Duodenal mucosa (tissue), 2 donors: ENCODE data around the gene TPTE2.
"Not testable (repeated sequence)": the region's sequence is repeated elsewhere in the genome, so short reads cannot be mapped to it uniquely, and the experiment has no call there.

Experiments used
- H3K27ac ChIP-seq: one replicate; pipeline ENCODE4 v1.7.0; 2013; ENCODE audit warnings: low read depth, low read length
- H3K27me3 ChIP-seq, 2 donors: one replicate each; pipeline ENCODE4 v1.7.0; 2013; ENCODE audit warnings: low read length in 2 of 2, control low read depth in 1 of 2; ENCODE audit not compliant: insufficient read depth in 2 of 2, control insufficient read depth in 1 of 2
- H3K36me3 ChIP-seq, 2 donors: one replicate each; pipeline ENCODE4 v1.7.0; 2013; ENCODE audit warnings: low read length in 2 of 2, control low read depth in 1 of 2; ENCODE audit not compliant: insufficient read depth in 2 of 2, control insufficient read depth in 1 of 2
- H3K4me1 ChIP-seq, 2 donors: one replicate each; pipeline ENCODE4 v1.7.0; 2013; ENCODE audit warnings: low read length in 2 of 2, control low read depth in 1 of 2; ENCODE audit not compliant: insufficient read depth in 2 of 2, control insufficient read depth in 1 of 2
- H3K4me3 ChIP-seq, 2 donors: one replicate each; pipeline ENCODE4 v1.7.0; 2013; ENCODE audit warnings: low read length in 2 of 2, low read depth in 1 of 2
- H3K9ac ChIP-seq, 2 donors: one replicate each; pipeline ENCODE4 v1.7.0; 2013; ENCODE audit warnings: low read length in 2 of 2, low read depth in 1 of 2
- H3K9me3 ChIP-seq, 2 donors: one replicate each; pipeline ENCODE4 v1.7.0; 2013; ENCODE audit warnings: low read length in 2 of 2, control low read depth in 1 of 2; ENCODE audit not compliant: control insufficient read depth in 1 of 2

TPTE2 gene

DNA sequence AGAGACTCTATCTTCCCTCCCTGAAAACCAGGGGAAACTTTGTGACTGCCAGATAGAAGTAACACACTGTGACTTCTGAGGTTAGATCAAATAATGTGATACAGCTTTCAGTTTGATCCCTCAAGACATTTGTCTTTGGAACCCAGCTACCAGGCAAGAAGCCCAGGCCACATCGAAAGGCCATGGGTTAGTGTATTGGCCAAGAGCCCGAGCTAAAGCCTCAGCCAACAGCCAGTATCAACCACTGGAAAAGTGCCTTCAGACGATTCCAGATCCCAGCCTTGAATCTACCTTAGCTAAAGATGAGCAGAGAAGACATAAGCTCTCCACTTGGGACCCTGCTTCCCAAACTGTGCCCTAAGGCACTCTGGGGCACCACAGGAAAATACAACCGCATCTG, 10.9 kb upstream of the TPTE2 start:
- H3K27me3 ChIP-seq = no peaks in the 10 kb centered on the region
- H3K36me3 ChIP-seq = no peaks in the 10 kb centered on the region
- H3K27ac ChIP-seq = no peak overlapping the region
- H3K9me3 ChIP-seq = no peaks in the 10 kb centered on the region
- H3K4me3 ChIP-seq = no peak overlapping the region
- no peak overlapping the region for H3K9ac ChIP-seq
- no peaks in the 10 kb centered on the region for H3K4me1 ChIP-seq

DNA sequence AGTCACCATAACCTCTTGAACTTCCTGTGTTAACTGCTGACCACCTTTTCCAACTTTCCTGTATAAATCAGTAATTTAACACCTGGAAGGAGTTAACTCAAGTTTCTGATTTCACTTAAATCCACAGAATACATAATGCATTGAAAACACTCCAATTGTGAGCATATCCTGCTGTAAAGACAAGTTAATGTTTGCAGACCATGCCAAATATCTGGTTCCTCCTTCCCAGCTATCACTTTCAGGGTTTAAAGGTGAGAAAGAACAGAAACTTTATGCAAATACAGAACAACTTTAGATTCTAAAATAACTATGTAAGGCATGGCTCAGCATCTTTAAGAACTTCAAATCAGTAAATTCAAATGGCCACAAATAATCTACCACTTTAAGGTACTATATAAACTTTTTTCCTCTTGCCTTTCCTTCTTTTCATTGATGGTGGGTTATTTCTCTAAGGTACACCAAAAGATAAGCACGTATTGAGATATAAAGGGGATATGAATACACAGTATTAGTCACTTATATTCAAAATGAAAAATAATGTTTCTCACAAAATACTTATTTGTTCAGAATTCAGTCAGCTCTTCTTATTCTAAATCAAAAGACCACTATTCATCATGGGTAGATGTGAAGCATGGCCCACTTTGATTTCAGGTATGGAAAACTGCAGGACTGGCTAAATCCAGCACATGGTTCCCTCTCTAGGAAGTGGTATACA, 6.6 kb upstream of the TPTE2 start:
- no peak overlapping the region for H3K4me3 ChIP-seq
- no peaks in the 10 kb centered on the region for H3K9me3 ChIP-seq
- H3K27ac ChIP-seq = no peak overlapping the region
- H3K9ac ChIP-seq = no peak overlapping the region
- no peaks in the 10 kb centered on the region for H3K4me1 ChIP-seq
- H3K36me3 ChIP-seq = no peaks in the 10 kb centered on the region
- no peaks in the 10 kb centered on the region for H3K27me3 ChIP-seq

DNA sequence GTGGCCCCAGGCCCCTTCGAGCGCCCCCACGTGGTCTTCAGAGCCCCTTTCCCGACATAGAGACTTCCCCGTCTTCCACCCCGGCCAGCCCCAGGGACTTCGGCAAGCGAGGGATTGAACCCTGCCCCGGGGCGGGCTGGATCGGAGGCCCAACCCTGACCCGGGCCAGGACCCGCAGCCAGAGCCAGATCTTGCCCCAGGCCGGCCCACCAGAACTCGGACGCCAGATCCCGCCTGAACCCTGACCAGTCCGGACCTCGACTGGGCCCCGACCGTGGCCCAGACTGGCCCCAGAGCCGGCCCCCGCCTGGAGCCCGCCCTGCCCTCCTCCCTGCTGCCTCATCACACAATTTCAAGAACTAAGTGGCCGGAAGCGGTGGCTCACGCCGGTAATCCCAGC, 253 bp upstream of the TPTE2 start:
- H3K27me3 ChIP-seq = no peaks in the 10 kb centered on the region
- no peak overlapping the region for H3K9ac ChIP-seq
- no peaks in the 10 kb centered on the region for H3K4me1 ChIP-seq
- no peak overlapping the region for H3K4me3 ChIP-seq
- H3K36me3 ChIP-seq = no peaks in the 10 kb centered on the region
- no peak overlapping the region for H3K27ac ChIP-seq
- H3K9me3 ChIP-seq = no peaks in the 10 kb centered on the region

DNA sequence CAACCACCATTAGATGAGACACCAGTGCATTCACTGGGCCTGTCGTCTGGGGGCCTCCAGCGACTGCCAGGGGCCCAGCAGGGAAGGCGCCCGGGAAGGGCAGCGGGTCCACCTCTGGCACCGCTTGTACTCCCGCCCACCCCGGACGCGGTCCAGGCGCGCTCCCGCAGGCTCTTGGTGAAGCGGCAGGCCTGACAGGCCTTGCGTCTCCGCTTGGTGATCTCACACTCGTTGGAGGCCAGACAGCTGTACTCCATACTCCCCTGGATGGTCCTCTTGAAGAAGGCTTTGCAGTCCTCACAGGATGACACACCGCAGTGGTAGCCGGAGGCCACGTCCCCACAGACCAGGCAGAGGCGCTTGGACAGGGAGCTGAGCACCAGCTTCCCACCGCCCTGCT, 660 bp downstream of the TPTE2 start:
- H3K9ac ChIP-seq, H3K27me3 ChIP-seq, H3K36me3 ChIP-seq, H3K27ac ChIP-seq, H3K4me1 ChIP-seq, H3K9me3 ChIP-seq, H3K4me3 ChIP-seq: not testable (repeated sequence)

DNA sequence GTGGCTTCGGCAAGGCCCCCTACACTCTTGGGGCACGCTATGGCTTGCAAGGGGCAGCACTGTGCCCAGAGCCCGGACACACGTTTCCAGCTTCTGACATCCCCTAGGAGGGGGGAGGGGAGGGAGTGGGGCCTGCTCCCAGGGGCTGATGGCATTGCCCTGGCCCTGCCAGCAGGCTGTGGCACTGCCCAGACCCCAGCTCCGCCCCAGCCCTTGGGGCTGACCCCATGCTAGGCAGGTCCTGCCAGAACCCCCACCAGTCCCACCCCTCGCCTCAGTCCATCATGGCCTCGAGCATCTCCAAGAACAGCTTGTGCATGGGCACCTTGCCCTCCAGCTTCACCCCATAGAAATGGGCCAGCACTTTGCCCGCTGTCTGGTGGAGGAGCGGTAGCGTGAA, 1.6 kb downstream of the TPTE2 start:
- not testable (repeated sequence) for H3K9me3 ChIP-seq, H3K4me3 ChIP-seq, H3K27ac ChIP-seq, H3K9ac ChIP-seq, H3K4me1 ChIP-seq, H3K27me3 ChIP-seq, H3K36me3 ChIP-seq

DNA sequence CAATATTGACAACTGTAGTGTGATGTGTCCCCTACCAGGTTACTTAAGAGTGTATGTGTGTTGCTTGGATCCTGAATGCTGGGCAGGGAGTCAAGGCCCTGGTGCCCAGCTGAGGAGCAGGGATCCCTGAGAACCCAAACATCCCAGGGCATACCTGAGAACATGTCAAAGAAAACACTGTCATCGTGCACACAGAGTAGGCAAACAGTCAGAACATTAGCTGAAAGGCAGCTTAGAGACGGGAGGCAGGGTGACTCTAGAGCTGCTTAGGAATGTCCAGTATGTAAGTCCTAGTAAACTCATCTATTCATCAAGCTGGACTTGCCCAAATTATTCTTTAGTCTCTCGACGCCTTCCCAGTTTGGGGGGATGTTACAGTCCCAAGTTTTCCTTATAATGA, 4.0 kb downstream of the TPTE2 start:
- H3K27me3 ChIP-seq, H3K4me1 ChIP-seq, H3K36me3 ChIP-seq, H3K4me3 ChIP-seq, H3K27ac ChIP-seq, H3K9ac ChIP-seq, H3K9me3 ChIP-seq: not testable (repeated sequence)

DNA sequence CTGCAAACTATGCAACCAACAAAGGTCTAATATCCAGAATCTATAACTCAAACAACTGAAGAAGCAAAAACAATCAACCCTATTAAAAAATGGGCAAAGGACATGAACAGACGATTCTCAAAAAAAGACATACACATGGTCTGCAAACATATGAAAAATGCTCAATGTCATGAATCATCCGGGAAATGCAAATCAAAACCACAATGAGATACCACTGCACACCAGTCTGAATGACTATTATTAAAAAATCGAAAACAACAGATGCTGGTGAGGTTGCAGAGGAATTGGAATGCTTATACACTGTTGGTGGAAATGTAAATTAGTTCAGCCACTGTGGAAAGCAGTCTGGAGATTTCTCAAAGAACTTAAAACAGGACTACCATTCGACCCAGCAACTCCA, 12.1 kb downstream of the TPTE2 start:
- H3K4me1 ChIP-seq, H3K27me3 ChIP-seq, H3K36me3 ChIP-seq, H3K9me3 ChIP-seq, H3K9ac ChIP-seq, H3K27ac ChIP-seq, H3K4me3 ChIP-seq: not testable (repeated sequence)

DNA sequence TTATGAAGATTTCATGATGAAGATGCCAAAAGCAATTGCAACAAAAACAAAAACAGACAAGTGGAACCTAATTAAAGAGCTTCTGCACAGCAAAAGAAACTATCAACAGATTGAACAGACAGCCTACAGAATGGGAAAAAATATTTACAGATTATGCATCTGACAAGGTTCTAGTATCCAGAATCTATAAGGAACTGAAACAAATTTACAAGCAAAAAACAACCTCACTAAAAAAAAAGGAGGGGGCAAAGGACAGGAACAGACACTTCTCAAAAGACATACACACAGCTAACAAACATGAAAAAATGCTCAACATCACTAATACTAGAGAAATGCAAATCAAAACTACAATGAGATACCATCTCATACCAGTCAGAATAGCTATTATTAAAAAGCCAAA, 35.7 kb downstream of the TPTE2 start:
- not testable (repeated sequence) for H3K9ac ChIP-seq, H3K4me1 ChIP-seq

DNA sequence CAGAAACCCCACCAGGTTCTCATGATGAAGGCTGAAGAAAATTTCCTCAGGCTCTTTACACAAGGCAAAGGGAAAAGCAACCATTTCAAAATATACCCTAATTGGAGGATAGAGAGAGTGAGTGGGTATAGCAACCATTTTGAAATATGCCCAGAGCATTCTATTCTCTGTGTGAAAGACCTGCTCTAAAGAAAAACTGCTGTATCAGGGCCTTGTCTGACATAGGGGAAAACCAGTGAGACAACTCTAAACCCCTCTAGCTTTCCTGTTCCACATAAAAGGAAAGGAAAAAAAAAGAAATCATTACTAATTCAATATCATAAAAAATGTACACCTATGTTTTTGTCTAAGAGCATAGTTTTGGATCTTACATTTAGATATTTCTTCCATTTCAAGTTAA, 42.3 kb downstream of the TPTE2 start:
- H3K4me1 ChIP-seq = no peaks in the 10 kb centered on the region
- no peaks in the 10 kb centered on the region for H3K9me3 ChIP-seq
- H3K9ac ChIP-seq = no peak overlapping the region
- H3K27me3 ChIP-seq = no peaks in the 10 kb centered on the region
- H3K4me3 ChIP-seq = no peak overlapping the region
- H3K36me3 ChIP-seq = no peaks in the 10 kb centered on the region
- H3K27ac ChIP-seq = no peak overlapping the region

More for the DNA sequence above, 35.7 kb downstream of the TPTE2 start:
- H3K27me3 ChIP-seq, H3K9me3 ChIP-seq, H3K27ac ChIP-seq, H3K36me3 ChIP-seq, H3K4me3 ChIP-seq: not testable (repeated sequence)

DNA sequence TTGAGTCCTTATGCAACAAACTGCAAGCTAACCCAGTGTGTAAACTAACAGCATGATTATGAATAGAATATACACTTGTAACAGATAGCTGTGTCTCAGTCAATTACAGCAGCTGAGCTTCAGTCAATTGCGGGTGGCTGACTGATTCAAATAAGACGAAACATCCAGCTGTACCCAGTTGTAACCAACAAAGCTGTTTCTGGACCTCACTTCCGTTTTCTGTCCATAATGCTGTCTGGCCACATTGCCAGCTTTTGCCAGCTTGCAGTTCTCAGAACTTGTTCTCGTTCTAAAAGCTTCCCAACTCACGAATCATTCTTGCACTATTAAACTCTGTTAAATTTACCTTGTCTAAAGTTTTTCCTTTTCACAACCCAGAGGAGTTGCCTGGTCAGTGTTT, 53.7 kb downstream of the TPTE2 start:
- H3K9me3 ChIP-seq, H3K27me3 ChIP-seq, H3K36me3 ChIP-seq, H3K9ac ChIP-seq, H3K27ac ChIP-seq, H3K4me3 ChIP-seq, H3K4me1 ChIP-seq: not testable (repeated sequence)

DNA sequence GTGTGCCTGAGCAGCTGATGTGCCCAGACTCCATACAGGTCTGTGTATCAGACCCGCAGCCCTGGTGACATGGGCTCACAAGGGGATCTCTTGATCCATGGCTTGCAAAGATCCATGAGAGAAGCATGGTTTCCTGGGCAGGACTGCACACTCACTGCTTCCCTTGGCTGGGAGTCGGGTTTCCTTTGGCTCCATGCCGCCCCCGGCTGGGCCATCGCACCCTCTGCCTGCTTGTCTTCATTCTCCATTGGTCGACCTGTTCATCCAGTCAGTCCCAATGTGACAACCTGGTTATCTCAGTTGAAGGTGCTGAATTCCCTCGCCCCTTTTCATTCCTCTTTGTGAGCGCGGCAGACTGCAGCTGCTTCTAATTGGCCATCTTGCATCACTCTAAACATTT, 101.2 kb downstream of the TPTE2 start:
- not testable (repeated sequence) for H3K9me3 ChIP-seq, H3K36me3 ChIP-seq, H3K27ac ChIP-seq, H3K9ac ChIP-seq, H3K4me3 ChIP-seq, H3K27me3 ChIP-seq, H3K4me1 ChIP-seq
